GM19328 (cell line): ENCODE data around the gene SLC35E3.
"Not testable (repeated sequence)": the region's sequence is repeated elsewhere in the genome, so short reads cannot be mapped to it uniquely, and the experiment has no call there.

ENCODE experiments used
- ATAC-seq: cut with Tn5 transposase; IDR thresholded peaks from one replicate; pipeline ENCODE4 v1.9.1; 2021; ENCODE audit warnings: mild to moderate bottlenecking, moderate library complexity; ENCODE audit not compliant: unreplicated experiment

SLC35E3 gene

GRCh38 chr12:68793975-68794652 is 48.1 kb downstream of the SLC35E3 start:
- no peak for ATAC-seq

GRCh38 chr12:68794653-68795251 is 48.8 kb downstream of the SLC35E3 start:
- no peak for ATAC-seq

GRCh38 chr12:68796399-68796798 is 50.4 kb downstream of the SLC35E3 start:
- no peak for ATAC-seq

- no peak for ATAC-seq
Measured at GRCh38 chr12:68798882-68799234, 52.9 kb downstream of the SLC35E3 start.

GRCh38 chr12:68800294-68800693 is 54.3 kb downstream of the SLC35E3 start:
- no peak for ATAC-seq

- ATAC-seq = not testable (repeated sequence)
Measured at GRCh38 chr12:68801124-68801523, 55.1 kb downstream of the SLC35E3 start.

GRCh38 chr12:68802372-68802745 is 56.4 kb downstream of the SLC35E3 start:
- not testable (repeated sequence) for ATAC-seq

GRCh38 chr12:68802911-68803651 is 57.1 kb downstream of the SLC35E3 start:
- not testable (repeated sequence) for ATAC-seq

GRCh38 chr12:68803948-68804656 is 58.1 kb downstream of the SLC35E3 start:
- ATAC-seq = no peak

GRCh38 chr12:68804657-68805591 is 58.9 kb downstream of the SLC35E3 start:
- ATAC-seq = no peak

GRCh38 chr12:68805592-68806120 is 59.7 kb downstream of the SLC35E3 start:
- no peak for ATAC-seq

- ATAC-seq = no peak
Measured at GRCh38 chr12:68806488-68807237, 60.7 kb downstream of the SLC35E3 start.

- ATAC-seq = not testable (repeated sequence)
Measured at GRCh38 chr12:68807274-68807575, 61.2 kb downstream of the SLC35E3 start.

GRCh38 chr12:68807576-68808387 is 61.8 kb downstream of the SLC35E3 start, which contains the start of gene MDM2:
TSS of gene MDM2 (plus strand) at chr12:68808177. CDS start at chr12:68808478, 301 bp downstream.
- ATAC-seq = peak; percentile 82

GRCh38 chr12:68808388-68809189 is 62.6 kb downstream of the SLC35E3 start:
- ATAC-seq = peak; percentile 40

GRCh38 chr12:68809190-68810026 is 63.4 kb downstream of the SLC35E3 start:
- no peak for ATAC-seq

GRCh38 chr12:68810027-68810389 is 64.0 kb downstream of the SLC35E3 start:
- not testable (repeated sequence) for ATAC-seq
